Ovary (tissue), 9 donors: ENCODE results near the gene CTNNA3. TPM values are rescaled to one million over a fixed set of nuclear protein-coding genes. Genes with fewer than 3 reads are reported as not detected.

Experiments used
- DNase-seq, 5 donors: peaks; one replicate each; pipeline ENCODE4 v3.0.0-alpha.2; 2019 to 2020
- H3K27ac ChIP-seq, 2 donors: fragments of 200-600 bp; one replicate each; pipeline versions ENCODE4 v1.5.1 to v1.8.0; 2019 to 2022
- H3K27me3 ChIP-seq: fragments of 200-600 bp; one replicate; pipeline ENCODE4 v1.8.0; 2022
- H3K36me3 ChIP-seq: fragments of 200-600 bp; sonication (generic); one replicate; pipeline ENCODE4 v1.5.1; 2019
- H3K4me1 ChIP-seq: one replicate; pipeline ENCODE4 v1.8.1; 2013; ENCODE audit warnings: mild to moderate bottlenecking, moderate library complexity; ENCODE audit not compliant: insufficient read depth
- H3K4me3 ChIP-seq: fragments of 200-600 bp; sonication (generic); one replicate; pipeline ENCODE4 v1.5.1; 2017
- H3K9me3 ChIP-seq, 2 donors: fragments of 200-600 bp in 1 of 2; sonication (generic) in 1 of 2; one replicate each; pipeline versions ENCODE4 v1.5.1 to v1.8.1; 2013 to 2019; ENCODE audit warnings: mild to moderate bottlenecking in 1 of 2, moderate library complexity in 1 of 2
- EP300 ChIP-seq: sonication (generic); formaldehyde crosslinking; IDR thresholded peaks from one replicate; pipeline ENCODE4 v1.6.1; 2017; ENCODE audit warnings: antibody characterized with exemption
- POLR2A ChIP-seq: fragments of 450-650 bp; IDR thresholded peaks from one replicate; pipeline ENCODE4 v1.6.1; 2017; ENCODE audit warnings: antibody characterized with exemption, mild to moderate bottlenecking, moderate library complexity
- WGBS, 3 donors: extraction: QIAGEN DNeasy Blood & Tissue Kit in 1 of 3; methylation state at CpG; one replicate each; pipeline versions ENCODE4 v1.1.5 to v1.1.7; 2013 to 2017; 5-methylcytosine and 5-hydroxymethylcytosine counted together
- intact Hi-C, 4 donors: fragments of 100-400 bp; cut with DNase I; formaldehyde crosslinking; loops; one replicate each; pipeline versions ENCODE4 v1.11.0 to v1.15.1; 2022 to 2023
- polyA plus RNA-seq, 2 donors: library from polyadenylated mRNA; stranded (reverse); fragments of 200-250 nt in 1 of 2; fragments of 350-450 nt in 1 of 2; fragmentation: Illumina TruSeq in 1 of 2; extraction: RNeasy Lipid Tissue Mini Kit (QIAGEN cat#74804) in 1 of 2; gene quantifications; one replicate each; pipeline ENCODE4 v1.2.3, GENCODE V29; 2013 to 2014
- total RNA-seq, 7 donors: library from RNA; depleted of rRNA in 2 of 7; stranded (reverse); fragments of >200 nt in 2 of 7; fragmentation: NEBNext Ultra II Directional in 3 of 7; extraction: Animal tissue kit (Norgen Biotek cat#: 25700) in 3 of 7; gene quantifications; one replicate each; pipeline versions ENCODE4 v1.1.0 to v1.2.4, GENCODE V29; 2016 to 2023
- TF ChIP-seq, protein P1 (sequence below), 3 donors: fragments of 450-650 bp in 2 of 3; fragments of 200-600 bp in 1 of 3; IDR thresholded peaks; one replicate each; pipeline versions ENCODE4 v1.5.1 to v1.8.0; 2016 to 2022; ENCODE audit warnings: antibody characterized with exemption in 3 of 3, mild to moderate bottlenecking in 1 of 3
- donor health status: DM: no; HTN: no; CAD: no; lungs with moderate emphysema.
- donor health status: DM: no; HTN: no; CAD: no.
- donor health status: Bipolar disorder and iron deficiency.
- donor health status: DM: yes; HTN: yes; CAD: no.
- donor health status: DM: no; HTN: no; CAD: no.
- donor health status: DM: yes; HTN: yes; CAD: no.

The CTNNA3 gene
- total and polyA plus RNA-seq, 9 donors = 1.9 to 9.7 (median 4.0) TPM

DNA sequence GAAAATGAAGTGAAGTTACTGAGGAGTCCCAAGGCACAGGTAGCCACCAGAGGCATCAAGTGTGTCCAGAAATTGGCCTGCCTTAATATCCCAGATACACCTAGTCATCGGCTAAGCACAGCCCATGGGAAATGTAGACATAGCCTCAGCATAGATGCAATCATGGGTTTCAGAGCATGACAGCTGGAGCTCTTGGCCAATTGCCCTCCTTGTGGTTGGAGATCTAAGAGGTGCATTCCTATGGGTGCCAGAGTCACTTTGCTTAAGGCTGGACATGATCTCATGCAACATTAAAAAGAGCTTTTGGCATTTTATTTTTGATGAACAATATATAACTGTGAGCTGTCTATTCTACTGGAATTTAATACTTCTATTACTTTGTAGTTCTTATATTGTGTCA, 1528.2 kb downstream of the CTNNA3 start:
- no peaks in the 10 kb centered on the region for H3K4me1 ChIP-seq
- H3K27me3 ChIP-seq = no peaks in the 10 kb centered on the region
- no peak for DNase-seq
- WGBS, 3 donors = 70 to 88% (median 82%) methylated on average over 1 of the region's 1 CpG
- no peak overlapping the region for H3K4me3 ChIP-seq
- TF ChIP-seq EP300 (no peak), POLR2A (no peak)
- TF ChIP-seq, protein P1, sequence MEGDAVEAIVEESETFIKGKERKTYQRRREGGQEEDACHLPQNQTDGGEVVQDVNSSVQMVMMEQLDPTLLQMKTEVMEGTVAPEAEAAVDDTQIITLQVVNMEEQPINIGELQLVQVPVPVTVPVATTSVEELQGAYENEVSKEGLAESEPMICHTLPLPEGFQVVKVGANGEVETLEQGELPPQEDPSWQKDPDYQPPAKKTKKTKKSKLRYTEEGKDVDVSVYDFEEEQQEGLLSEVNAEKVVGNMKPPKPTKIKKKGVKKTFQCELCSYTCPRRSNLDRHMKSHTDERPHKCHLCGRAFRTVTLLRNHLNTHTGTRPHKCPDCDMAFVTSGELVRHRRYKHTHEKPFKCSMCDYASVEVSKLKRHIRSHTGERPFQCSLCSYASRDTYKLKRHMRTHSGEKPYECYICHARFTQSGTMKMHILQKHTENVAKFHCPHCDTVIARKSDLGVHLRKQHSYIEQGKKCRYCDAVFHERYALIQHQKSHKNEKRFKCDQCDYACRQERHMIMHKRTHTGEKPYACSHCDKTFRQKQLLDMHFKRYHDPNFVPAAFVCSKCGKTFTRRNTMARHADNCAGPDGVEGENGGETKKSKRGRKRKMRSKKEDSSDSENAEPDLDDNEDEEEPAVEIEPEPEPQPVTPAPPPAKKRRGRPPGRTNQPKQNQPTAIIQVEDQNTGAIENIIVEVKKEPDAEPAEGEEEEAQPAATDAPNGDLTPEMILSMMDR (IDR thresholded peaks at IDR 0.05) = no peak
- no peaks in the 10 kb centered on the region for H3K36me3 ChIP-seq
- no peaks in the 10 kb centered on the region for H3K9me3 ChIP-seq
- intact Hi-C loops = no loop called here
- H3K27ac ChIP-seq = no peak overlapping the region

DNA sequence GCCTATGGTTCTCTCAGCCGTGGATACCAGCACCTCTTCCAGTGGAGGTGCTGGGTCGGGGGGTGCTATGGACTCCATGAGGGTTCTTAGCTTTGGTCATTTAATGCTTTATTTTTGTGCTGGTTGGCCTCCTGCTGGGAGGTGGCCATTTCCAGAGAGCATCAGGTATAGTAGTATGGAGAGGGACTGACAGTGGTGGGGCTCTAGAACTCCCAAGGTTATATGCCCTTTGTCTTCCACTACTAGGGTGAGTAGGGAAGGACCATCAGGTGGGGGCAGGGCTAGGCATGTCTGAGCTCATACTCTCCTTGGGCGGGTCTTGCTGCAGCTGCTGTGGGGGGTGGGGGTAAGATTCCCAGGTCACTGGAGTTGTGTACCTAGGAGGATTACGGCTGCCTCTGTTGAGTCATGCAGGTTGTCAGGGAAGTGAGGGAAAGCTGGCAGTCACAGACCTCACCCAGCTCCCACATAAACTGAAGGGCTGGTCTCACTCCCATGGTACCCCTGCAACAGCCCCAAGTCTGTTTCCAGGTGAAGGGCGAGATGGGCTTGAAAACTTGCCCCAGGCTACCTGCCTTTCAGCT, 1533.3 kb downstream of the CTNNA3 start:
- WGBS, 3 donors = 91 to 93% (median 92%) methylated on average over 5 of the region's 5 CpGs
- no peak for DNase-seq
- intact Hi-C loops = no loop called here
- H3K4me1 ChIP-seq = no peaks in the 10 kb centered on the region
- TF ChIP-seq, protein P1 (IDR thresholded peaks at IDR 0.05) = no peak
- TF ChIP-seq EP300 = no peak
- TF ChIP-seq POLR2A = no peak
- H3K36me3 ChIP-seq = no peaks in the 10 kb centered on the region
- no peak overlapping the region for H3K4me3 ChIP-seq
- H3K9me3 ChIP-seq = no peaks in the 10 kb centered on the region
- no peaks in the 10 kb centered on the region for H3K27me3 ChIP-seq
- no peak overlapping the region for H3K27ac ChIP-seq

DNA sequence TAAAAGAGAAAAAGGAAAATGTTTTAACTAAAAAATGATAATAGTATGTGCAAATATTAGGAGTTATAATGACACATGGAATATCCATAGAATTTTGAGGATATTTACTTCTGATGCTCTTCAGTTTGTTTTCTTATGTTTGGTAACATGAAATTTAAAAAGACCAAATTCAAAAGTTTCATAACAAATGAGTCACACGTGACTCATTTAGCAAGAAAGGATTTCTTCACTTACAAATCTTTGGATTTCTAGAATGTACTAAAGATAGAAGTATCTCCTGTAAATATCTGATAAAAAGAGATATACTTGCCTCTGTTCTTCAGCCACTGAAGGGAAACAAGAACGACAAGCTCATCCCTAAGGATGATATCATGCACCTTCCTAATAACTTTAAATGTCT, 1544.6 kb downstream of the CTNNA3 start:
- intact Hi-C loops = no loop called here
- TF ChIP-seq POLR2A (no peak), EP300 (no peak)
- TF ChIP-seq, protein P1 (IDR thresholded peaks at IDR 0.05) = no peak

DNA sequence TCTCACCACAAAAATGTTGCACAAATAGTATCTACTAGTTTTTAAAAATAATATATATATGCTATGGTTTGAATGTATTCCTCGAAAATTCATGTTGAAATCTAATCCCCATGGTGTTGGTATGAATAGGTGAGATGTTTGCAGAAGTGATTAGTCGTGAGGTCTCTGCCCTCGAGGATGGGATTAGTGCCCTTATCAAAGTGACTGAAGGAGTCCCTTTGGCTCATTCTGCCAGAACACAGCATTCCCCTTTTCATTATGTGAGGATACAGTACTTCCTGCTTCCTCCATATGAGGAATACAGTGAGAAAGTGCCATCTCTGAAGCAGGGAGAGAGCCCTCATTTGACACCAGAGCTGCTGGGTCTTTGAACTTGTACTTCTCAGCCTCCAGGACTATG, 1547.7 kb downstream of the CTNNA3 start:
- TF ChIP-seq POLR2A (no peak), EP300 (no peak)
- TF ChIP-seq, protein P1 (IDR thresholded peaks at IDR 0.05) = no peak
- no peaks in the 10 kb centered on the region for H3K36me3 ChIP-seq
- intact Hi-C loops = no loop called here
- peaks cover 0 to 3% of the 10 kb centered on the region in 2 donors for H3K9me3 ChIP-seq
- 84 to 88% (median 85%) methylated on average over 3 of the region's 3 CpGs for WGBS, 3 donors
- DNase-seq = no peak
- no peaks in the 10 kb centered on the region for H3K27me3 ChIP-seq
- no peak overlapping the region for H3K27ac ChIP-seq
- H3K4me1 ChIP-seq = no peaks in the 10 kb centered on the region
- H3K4me3 ChIP-seq = no peak overlapping the region

More for the DNA sequence above, 1544.6 kb downstream of the CTNNA3 start:
- Histone ChIP-seq H3K27me3 (no peaks in the 10 kb centered on the region), H3K9me3 (peaks cover 0 to 3% of the 10 kb centered on the region in 2 donors), H3K27ac (no peak overlapping the region), H3K4me3 (no peak overlapping the region), H3K36me3 (no peaks in the 10 kb centered on the region), H3K4me1 (no peaks in the 10 kb centered on the region)
- 22 to 32% (median 28%) methylated on average over 2 of the region's 2 CpGs for WGBS, 3 donors
- DNase-seq = no peak
